HG03066 (cell line): ENCODE measurements around the gene GPR158.
"Not testable (repeated sequence)": the region's sequence is repeated elsewhere in the genome, so short reads cannot be mapped to it uniquely, and the experiment has no call there.

Experiments
- ATAC-seq: cut with Tn5 transposase; IDR thresholded peaks from one replicate; pipeline ENCODE4 v1.9.1; 2021; ENCODE audit warnings: low read depth; ENCODE audit not compliant: unreplicated experiment

GPR158 gene

DNA sequence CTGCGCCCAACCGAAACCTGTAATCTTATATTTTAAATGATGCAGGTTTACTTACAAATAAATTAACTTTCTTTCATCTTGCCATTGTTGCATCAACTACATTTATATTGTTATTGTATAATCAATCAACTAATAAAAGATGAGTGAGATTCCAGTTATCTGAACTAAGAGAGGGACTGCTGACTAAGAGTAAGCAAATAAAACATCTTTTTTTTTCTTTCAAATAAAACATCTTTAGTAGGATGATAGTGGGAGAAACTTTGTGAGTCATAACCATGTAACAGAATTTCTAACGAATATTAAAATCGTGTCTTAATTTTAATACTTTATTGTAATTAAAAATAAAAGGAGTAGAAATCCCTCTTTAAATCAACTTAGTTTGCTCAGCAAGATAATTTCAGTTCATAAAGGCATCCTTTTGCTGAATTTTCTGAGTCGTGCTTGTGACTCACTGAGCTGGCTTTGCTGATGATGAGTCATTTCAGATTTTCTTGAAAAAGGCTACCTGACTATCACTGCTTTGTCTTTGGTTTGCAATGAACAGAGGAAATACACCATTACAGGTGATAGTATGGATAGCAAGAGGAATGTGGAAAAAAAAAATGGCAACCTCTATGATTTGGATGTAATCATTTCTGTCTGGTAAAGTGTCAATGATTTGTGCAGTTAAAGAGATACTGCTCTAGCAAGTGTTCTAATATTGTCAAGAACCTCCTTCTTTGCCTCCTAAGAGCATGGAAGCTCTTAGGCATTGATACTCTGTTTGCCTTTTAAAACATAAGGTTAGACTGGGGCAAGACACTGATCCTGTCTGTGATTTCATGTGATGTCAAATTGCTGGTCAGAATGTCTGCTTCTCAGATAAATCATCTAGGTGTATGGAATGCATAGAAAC, 119.5 kb downstream of the GPR158 start:
- no peak for ATAC-seq

DNA sequence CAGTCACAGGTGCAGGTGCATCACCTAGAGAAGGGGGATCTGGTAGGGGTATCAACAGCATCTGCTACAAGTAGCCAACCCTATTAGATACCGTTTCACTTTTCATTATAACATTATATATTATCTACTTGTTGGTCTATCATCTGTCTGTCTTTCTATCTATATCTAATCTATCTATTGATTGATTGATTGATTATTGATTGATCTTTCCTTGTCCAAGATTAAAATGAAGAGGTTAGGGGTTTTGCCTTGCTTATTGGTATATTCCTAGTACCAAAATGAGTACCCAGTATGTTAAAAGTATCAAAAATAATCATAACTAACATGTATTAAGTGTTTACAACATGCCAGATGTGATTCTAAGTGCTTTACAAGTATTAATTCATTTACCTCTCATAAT, 121.5 kb downstream of the GPR158 start:
- ATAC-seq = no peak

DNA sequence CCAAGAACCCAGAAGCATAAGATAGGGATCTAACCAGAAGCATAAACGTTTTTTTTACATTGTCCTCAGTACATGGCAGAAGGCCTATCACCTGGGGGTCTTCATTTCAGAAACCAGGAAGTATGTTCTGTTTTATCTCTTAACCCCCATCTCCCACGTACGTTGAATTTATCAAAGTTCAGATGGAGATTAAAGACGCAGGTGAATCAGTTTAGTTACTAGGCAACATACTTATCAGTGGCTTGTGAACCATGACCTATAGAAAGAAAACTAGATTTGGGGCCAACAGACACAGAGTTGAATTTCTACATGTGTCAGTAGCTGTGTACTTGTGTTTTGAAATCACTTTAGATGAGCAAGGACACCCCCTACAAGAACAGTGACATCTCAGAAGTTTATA, 122.7 kb downstream of the GPR158 start:
- ATAC-seq = no peak

DNA sequence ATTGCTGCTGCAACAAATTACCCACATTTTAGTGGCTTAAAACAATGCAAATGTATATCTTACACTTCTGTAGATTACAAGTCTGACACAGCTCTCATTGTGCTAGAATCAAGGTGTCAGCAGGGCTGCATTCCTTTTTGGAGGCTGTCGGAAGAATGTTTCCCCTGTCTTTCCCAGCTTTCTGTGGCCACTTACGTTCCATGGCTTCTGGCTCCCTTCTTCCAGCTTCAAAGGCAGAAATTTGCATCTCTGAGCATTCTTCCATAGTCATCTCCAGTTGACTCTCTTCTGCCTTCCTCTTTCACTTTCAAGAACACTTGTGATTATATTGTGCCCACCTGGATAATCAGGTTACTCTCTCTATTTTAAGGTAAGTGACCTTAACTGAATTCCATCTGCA, 125.3 kb downstream of the GPR158 start:
- ATAC-seq = no peak

DNA sequence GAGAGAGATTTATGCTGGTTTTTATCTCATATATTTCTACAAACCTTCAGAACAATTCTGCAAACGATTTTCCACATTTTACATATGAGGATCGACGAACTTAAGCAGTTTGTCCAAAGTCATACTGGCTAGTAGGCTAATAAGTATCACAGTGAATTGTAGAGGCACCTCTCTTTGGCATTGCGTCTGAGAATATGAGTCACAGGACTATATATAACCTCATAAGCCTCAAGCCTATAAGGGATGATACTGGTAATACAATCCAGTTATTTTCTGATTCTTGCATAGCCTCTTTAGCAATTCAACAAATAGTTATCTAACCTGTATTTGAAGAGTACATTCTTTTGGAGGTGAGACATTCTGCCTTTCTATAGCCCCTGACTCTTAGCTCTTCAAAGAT, 129.8 kb downstream of the GPR158 start:
- ATAC-seq = no peak

DNA sequence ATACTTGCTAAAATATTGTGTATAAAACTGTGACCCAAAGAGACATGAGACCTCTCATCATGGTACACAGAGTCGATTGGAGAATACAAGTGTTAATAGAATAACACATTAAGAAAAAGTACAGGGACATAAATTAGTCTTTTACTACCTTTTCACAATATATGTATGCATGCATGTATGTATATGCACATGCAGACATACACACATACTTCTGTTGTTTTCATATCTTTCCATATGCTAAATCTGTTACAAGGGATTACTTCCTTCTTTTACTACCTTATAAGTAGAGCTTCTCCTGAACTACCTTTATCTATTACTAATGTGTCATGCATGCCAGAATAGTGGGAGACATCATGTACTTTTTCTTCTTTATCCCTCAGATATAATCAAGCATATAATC, 131.6 kb downstream of the GPR158 start:
- no peak for ATAC-seq

DNA sequence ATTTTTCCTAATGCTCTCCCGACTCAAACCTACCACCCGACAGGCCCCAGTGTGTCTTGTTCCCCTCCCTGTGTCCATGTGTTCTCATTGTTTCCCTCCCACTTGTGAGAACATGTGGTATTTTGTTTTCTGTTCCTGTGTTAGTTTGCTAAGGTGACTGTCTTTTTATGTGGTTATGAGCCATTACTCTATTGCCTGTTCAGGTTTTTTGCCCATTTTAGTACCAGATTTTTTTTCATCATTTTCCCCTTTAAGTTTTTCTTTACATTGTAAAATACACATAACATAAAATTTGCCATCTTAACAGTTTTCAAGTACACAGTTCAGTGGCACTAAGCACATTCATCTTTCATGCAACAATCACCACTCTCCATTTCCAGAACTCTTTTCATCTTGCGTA, 133.5 kb downstream of the GPR158 start:
- ATAC-seq = no peak

DNA sequence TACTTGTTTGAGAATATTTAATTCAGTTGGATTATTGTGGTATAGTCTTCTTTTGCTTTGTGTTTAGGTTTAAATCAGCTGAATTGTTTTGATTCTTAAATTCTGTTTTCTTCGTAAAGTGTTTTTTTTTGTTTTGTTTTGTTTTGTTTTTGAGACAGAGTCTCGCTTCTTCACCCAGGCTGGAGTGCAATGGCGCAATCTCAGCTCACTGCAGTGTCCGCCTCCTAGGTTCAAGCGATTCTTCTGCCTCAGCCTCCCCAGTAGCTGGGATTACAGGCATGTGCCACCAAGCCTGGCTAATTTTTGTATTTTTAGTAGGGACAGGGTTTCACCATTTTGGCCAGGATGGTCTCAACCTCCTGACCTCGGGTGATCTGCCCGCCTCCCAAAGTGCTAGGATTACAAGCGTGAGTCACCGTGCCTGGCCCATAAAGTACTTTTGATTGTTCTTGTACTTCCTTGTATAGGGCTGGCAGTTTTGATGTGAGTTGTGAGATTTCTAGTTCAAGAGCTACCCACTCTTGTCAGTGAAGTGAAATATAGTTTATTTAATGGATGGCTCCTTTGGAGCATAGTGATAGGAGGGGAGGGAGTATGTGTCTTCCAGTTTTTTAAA, 142.9 kb downstream of the GPR158 start:
- not testable (repeated sequence) for ATAC-seq

DNA sequence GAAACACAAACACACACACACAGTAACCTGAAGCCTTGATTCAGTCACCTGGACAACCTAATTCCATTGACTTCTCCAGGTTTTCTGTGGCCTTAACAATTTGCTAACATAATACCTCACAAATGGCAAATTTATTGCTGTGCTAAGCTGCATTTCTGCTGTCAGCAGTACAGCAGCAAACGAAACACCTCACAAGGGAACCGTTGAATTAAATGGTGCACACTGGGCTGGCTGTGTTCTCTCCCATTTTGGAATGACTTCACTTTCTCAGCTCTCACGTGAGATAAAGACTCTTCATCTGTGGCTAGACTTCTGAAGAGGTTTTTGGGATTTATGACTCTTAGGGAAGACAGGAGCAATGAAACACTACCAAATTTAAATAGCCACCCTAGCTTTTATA, 152.5 kb downstream of the GPR158 start:
- no peak for ATAC-seq

DNA sequence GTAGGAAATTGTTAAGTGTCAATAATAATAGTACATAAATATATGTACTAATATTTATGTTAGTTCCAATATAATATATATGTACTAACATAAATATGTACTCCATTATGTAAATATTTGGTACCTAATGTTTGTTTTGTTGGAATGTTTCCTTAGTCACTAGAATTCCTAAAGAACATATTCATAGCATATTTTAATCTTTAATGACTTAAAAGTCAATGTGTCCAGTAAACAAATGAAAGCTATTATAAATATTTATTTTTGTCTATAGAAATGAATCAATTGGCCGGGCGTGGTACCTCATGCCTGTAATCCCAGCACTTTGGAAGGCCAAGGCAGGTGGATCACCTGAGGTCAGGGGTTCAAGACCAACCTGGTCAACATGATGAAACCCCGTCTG, 153.6 kb downstream of the GPR158 start:
- no peak for ATAC-seq

DNA sequence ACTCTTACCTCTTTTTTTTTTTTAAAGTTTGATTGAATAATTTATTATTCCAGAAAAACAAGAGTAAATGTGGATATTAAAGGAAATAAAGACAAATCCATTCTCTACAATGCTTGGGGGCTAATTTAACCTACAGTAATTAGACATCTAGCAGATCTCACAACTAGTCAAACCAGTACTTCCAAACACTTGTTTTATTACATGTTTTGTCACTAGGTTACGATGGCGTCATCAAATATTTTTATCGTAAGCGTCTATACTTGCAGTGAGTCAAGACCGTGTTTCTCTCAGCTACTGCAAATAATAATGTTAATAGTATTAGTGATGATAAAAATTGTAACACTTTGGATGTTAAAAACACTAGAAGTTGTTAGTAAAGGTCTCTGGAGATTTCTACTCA, 154.8 kb downstream of the GPR158 start:
- not testable (repeated sequence) for ATAC-seq

DNA sequence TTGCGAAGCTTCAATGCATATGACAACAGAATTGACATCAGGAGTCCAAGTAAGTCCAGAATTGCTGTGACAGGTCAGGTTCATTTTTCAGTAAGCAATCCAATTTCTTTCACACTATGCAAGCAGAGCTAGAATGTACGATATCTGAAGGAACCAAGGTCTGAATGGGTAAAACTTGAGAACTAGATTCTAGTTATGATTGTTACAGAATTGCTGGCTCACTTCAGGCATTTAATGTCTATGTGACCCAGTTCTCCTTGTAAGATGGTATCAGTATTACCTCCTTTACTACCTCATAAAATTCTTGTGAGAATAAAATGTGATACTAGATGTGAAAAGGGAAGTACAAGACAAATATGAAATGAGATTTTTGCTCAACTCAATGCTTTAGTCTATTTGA, 159.6 kb downstream of the GPR158 start:
- no peak for ATAC-seq

DNA sequence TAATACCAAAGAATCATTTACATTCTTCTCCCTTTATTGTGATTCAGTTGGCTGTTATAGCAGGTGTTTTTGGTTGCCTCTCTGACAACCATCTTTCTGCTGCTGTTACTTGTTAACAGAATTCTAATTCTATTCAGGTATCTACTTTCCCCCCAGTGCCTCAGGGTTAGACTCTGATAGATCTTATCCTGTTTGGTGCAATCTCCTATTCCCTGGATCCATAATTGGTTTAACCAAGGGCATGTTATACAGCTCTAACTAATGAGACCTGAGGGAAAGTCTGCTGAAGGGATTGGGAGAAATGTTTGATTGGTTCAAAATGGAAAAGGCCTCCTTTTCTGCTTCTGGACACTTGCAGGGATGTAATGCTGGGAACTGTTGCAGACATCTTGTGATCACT, 161.5 kb downstream of the GPR158 start:
- no peak for ATAC-seq

DNA sequence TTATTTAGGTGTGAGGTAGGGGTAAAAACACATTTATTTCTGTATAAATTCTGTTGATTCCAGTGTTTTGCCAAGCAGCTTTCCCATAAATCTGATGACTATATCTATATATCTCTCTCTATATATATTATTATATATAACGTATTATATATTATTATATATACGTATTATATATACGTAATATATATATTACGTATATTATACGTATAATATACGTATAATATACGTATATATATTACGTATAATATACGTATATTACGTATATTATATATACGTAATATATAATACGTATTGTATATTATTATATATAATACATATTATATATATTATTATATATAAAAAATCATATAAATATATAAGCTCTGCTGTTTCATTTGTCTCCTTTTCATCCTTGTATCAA, 163.5 kb downstream of the GPR158 start:
- ATAC-seq = no peak

DNA sequence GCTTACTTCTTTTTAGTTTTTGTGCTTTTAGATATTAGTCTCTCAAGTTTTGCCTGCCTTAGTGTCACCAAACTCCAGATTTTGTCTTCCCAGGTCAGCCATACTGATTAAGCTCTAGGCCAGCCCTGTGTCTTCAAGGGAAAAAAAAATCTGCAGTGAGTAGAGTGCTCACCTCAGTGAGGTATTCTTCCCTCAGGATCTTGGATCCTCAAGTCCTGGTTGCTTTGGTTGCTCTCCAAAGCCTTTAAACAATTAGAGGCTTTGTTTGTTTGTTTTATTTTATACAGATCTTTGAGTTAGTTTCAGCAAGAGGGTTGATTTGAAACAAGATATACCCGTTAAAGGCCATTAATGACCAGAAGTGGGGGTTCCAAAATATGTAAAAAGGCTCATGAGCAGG, 165.2 kb downstream of the GPR158 start:
- no peak for ATAC-seq

DNA sequence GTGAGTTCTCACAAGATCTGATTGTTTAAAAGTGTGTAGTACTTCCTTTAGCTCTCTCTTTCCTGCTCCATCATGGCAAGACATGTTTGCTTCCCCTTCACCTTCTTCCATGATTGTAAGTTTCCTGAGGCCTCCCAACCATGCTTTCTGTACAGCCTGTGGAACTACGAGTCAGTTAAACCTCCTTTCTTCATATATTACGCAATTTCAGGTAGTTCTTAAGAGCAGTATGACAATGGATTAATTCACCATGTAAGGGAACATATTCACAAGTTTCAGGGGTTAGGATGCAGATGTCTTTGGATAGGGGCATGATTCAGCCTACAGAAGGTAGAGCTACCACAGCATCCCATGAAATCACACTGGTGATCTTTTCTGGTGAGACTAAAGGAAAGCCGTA, 174.7 kb downstream of the GPR158 start:
- no peak for ATAC-seq

DNA sequence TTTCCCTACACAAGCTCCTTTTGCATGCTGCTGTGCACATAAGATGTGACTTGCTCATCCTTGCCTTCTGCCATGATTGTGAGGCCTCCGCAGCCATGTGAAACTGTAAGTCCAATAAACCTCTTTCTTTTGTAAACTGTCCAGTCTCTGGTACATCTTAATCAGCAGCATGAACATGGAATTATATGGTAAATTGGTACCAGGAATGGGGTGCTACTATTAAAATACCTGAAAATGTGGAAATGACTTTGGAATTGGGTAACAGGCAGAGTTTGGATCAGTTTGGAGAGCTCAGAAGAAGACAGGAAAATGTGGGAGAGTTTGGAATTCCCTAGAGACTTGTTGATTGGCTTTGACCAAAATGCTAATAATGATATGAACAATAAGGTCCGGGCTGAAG, 181.8 kb downstream of the GPR158 start:
- no peak for ATAC-seq

DNA sequence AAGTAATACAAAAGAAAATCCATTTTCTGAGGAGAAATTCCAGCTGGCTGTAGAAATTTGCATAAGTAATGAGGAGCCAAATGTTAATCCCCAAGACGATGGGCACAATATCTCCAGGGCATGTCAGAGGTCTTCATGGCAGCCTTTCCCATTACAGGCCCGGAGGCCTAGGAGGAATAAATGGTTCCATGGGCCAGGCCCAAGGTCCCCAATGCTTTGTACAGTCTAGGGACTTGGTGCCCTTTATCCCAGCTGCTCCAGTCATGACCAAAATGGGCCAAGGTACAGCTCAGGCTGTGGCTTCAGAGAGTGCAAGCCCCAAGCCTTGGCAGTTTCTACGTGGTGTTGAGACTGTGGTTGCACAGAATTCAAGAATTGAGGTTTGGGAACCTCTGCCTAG, 182.5 kb downstream of the GPR158 start:
- no peak for ATAC-seq

DNA sequence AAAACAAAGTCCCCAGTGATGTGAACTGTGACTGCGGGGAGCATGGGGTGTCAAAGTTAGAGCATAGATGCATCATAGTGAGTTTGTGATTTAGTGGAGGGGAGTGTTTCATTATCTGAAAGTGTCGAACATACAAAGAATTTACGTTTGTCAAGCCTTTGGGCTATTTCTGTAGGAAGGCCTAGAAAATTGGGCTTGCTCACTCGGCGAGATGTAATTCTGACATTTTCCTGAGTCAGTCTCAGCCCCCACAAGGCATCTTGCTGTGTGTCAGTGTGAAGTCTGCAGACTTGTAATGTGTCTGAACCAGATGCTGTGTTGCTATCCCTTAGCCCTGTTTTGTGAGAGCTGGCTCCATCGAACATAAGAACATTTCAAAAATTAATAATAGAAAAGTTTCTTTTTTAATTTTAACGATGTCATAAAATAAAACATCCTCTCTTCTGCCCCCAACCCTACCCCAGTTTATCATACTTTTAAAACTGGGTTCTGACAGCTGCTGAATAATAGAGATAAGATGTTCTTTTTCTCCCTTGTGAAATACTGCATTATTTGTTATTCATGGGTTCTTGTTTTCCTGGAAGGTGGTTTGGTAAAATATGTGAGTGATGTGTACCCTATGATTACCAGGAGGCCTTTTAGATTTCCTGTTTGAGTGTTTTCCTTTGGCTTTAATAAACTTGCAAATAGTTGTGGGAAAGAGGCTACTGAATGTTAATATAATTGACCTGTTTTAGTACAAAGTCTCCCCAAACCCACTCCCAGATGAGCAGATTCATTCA, 207.4 kb downstream of the GPR158 start:
- ATAC-seq = no peak

DNA sequence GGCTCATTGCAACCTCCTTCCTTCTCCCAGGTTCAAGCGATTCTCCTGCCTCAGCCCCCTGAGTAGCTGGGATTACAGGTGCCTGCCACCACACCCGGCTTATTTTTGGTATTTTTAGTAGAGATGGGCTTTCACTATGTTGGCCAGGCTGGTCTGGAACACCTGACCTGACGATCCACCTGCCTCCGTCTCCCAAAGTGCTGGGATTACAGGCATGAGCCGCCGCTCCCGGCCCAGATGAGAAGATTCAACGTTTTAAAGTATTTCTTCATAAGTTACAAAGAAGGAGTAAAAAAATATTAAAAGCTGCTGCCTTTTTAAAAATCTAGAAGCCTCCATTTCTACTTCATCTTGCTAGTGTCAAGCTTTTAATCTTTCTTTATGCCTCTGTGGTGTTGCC, 208.1 kb downstream of the GPR158 start:
- ATAC-seq = not testable (repeated sequence)

DNA sequence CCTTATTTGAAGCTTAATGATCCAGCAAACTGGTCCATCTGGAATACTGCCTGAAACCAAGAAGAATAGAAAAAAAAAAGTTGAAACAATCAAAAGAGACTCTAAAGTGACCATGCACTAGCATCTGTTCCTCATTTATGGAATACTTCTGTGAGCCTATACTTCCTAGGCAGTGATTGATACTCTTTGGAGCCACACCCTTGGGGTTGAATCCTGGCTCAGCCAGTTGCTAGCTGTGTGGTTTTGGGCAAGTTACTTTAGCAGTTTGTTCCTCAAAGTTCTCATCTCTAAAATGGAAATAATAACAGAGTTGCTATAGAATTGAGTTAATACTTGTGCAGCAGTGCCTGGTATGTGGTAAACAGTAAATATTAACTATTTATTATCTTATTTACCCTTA, 208.9 kb downstream of the GPR158 start:
- ATAC-seq = no peak
